ENCODE results near the gene LBX2.
"Not testable (repeated sequence)": the region's sequence is repeated elsewhere in the genome, so short reads cannot be mapped to it uniquely, and the experiment has no call there.

Gene LBX2

DNA sequence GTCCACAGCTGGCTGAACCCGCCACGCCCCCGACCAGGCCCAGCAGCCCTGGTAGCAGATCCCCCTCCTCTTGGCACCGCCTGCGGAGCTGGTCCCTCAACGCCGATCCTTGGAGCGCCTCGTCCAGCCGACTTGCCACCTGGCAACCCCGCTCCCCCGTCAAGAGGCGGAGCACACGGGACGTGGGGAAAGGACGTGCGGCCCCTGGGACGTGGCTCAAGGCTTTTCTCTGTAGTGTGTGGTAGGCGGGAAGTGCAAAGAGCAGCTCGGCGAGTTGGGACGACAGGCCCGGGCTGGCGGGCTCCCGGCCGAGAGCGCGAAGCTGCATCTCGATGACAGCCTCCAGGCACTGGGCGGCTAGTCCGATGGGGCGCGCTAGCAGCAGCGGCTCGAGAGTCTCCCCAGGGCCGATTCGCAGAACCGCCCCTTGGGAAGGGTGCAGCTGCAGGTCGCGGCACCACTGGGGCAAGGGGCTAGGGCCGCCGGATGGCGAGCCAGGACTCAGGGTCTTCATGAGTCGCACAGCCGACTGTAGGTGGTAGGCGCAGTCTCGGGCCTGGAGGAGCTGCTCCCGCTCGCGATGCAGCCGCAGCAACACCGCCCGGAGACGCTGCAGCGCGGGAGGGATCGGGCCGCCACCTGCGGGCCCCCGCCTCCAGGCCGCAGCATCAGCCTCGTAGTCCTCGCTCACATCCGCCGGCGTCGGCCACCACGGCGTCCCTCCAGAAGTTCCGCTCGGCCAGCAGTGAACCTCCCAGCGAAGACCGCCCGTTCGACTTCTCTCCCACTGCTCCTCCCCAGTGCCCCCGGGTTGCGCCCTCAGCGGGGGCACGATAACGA lies 17.2 kb downstream of the LBX2 start:
- no peak for DNase-seq

DNA sequence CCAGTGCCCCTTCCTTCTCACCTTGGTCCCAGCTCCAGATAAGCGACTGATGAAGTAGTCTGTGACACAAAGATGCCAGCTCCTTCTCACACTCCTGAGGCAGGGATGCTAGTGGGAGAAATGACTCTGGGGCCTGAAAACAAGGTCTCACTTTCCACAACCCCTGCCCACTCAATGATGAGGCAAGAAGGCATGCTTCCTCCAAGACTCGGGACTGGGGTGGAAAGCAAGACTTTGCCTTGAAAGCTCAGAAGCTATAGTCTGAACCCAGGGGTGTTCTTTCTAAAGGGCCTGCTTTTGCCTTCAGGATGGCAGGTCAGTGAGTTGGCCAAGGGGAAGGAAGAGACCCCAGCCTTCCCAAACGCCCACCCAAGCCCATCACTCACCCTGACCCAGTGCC lies 18.0 kb downstream of the LBX2 start:
- no peak for DNase-seq

DNA sequence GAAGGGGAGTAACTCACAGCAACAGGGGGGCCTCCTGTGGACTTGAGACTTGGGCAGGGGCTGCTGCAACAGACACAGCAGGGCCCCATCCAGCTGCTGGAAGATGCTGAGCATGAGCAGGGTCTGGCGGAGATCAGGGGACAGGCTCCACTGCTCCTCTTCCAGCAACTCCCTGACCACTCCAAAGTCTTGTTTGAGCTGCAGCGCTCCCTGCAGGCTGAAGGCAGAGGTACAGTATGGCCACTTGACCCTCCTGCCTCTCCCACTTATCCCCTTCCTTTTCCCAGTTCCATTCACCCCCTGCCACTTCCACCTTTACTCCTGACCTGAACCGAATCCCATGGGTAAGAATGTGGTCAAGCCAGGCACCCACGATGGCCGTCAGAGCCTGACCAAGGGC lies 24.5 kb downstream of the LBX2 start:
- DNase-seq: no peak

DNA sequence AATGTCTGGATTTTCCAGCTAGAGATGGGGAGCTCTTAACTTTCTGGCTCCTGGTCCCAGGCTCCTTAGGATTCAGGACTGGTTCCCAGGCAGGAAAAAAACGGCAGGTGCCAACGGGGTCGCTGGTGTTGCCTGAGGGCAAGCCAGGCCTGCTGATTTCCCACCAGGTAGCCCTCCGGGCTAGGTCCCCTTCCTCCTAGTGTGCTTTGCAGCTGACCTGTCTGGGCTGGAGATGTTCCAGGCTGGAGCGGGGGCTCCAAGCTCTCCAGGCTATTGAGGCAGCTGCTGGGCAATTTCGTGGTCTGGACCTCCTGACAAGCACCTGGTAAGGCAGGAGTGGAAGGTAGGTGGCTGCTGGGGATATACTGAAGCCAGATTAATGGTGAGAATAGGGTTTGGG lies 24.9 kb downstream of the LBX2 start:
- no peak for DNase-seq

DNA sequence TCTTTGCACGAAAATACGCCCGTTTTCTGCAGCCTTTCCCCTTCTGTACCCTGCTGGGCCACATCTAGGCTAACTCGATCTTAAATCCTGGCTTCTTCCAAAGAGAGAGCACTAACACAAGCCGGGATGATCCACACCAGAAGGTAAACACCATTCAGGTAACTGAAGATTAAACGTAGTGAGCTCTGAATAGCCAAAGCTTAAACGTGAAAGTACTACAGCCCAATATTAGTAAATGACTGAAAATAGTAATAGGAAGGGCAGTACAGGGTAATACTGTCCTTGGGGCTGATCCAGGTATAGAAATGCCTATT lies 26.5 kb downstream of the LBX2 start:
- DNase-seq: no peak

DNA sequence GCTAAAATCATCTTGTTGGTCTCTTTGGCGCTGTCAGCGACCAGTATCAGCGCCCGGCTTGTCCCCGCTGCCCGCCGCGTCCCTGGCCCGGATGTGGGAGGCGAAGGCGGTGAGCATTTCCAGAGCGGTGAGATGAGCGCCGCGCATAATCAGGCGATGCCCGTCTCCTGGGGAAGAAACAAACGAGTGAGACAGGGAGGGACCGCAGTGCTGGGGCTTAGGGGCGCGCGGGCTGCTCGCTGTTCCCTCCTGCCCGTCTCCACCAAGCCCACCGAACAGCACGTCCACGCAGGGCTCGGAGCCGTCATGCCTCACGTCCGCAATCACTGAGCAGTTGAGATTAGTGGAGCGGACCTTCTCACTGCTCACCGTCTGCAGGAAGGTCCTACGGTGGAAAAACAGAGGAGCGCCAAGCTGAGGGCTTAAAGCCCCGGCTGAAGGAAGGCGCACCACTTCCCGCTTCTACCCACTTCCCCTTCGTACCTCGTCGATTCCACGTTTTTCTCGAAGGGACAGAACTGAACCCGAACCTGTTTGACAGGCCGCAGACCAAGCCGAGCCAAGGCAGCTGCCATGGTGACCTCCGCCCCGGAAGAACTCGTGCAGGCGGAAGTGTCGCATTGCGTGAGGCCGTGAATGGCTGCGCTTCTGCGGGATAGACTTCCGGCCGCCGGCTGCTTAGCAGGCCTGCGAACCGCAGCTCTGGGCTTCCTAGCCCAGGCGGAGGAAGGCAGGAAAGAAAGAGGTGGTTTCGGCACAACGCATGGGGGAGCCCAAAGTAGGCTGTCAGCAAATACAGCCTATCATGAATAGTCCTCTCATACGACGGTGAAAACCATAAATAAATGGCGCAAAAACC lies 27.1 kb downstream of the LBX2 start, which contains the start of gene MRPL53:
TSS of gene MRPL53 (minus strand) at position 595 of the 859 bp plus-strand sequence. CDS start at position 575, 20 bp downstream.
- DNase-seq: peak; percentile 67

DNA sequence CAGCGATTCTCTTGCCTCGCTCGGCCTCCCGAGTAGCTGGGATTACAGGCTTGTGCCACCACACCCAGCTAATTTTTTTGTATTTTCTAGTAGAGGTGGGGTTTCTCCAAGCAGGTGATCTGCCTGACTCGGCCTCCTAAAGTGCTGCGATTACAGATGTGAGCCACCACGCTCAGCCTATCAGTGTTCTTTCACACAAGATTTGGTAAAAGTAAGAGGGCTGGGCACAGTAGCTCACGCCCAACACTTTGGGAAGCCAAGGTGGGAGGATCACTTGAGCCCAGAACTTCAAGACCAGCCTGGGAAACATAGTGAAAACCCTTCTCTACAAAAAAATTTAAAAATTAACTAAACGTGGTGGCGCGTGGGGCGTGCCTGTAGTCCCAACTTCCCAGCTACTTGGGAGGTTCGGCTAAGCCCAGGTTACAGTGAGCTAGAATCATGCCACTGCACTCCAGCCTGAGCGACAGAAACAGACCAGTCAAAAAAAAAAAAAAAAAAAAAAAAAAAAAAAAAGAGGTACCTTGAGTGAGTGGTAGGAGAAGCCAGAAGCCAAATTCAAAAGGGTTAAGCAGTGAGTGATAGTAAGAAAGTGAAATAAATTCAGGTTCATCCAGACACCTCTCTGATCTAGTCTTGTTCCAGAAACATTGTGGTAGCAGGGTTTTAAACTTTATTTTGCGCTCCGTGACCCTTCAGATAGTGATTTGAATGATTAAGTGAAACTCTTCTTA lies 27.9 kb downstream of the LBX2 start:
- no peak for DNase-seq

DNA sequence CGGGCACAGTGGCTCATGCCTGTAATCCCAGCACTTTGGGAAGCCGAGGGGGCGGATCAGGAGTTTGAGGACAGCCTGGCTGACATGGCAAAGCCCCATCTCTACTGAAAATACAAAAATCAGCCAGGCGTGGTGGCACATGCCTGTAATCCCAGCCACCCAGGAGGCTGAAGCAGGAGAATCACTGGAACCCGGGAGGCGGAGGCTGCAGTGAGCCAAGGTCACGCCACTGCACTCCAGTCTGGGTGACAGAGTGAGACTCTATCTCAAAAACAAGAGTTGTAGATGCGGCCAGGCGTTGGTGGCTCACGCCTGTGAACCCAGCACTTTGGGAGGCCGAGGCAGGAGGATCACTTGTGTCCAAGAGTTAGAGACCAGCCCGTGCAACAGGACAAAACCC lies 28.7 kb downstream of the LBX2 start:
- DNase-seq: not testable (repeated sequence)

DNA sequence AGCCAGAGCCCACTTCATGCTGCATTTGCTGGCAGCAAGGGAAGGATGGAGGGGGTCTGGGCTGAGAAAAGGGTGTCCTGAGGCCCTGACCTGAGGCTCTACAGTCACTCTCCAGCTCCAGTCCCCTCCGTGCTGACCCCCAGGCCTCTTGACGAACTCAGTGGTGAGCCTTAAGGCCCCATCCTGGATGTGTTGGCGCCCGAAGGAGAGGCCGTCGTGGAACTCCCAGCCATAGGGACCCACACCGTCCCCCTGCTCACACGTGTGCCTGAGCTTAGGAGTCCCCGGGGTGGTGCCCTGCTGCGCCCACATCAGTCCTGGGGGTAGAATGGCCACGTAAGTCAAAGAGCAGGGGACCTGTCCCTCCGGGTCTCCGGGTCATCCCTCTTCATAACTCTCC lies 35.0 kb downstream of the LBX2 start:
- DNase-seq: no peak

DNA sequence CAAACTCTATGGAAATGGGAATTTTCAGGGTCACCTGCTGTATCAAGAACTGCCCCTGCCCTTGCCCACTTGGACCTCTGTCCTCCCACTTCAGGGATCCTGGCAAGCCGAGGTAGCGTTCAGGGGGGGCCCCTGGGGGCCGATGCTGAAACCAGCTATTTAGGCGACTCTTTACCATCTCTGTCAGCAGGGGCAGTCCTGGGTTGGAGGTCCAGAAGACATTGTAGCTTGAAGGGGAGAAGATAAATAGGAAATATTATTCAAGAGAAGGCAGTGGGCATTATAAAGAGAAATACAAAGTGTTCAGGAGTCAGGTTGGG lies 36.7 kb downstream of the LBX2 start:
- no peak for DNase-seq

DNA sequence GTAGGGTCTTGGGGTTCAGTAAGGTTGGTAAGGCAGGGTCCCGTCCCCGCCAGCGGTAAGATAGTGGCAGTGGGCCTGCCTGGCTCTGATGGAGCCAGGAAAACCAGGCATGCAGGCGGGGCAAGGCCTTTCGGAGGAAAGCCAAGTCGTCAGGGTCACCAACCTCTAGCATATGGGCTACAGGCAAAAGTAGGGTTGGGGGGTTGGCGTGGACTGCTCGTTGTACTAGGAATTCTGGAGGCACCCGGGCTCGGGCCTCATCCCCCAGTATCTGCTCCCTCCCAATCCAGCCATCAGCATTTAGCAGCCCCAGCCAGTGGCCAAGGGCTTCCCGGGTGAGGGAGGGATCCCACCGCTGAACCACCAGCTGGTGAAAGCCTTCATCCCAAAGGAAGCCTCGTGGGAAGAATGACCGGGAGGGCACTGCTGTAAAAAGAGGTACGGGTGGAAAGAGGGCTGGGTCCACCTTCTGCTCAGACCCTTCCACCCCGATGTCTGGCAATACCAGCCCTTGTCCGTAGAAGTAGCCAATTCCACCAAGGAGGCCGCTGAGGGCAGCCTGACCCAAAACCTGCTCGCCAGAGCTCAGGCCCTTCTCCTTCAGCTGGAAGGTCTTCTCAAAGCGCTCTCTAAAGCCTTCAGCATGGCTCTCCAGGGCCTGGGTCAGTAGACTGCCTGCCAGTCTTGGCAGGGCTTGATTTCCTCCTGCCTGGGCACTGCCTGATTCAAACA lies 37.2 kb downstream of the LBX2 start:
- DNase-seq: no peak

DNA sequence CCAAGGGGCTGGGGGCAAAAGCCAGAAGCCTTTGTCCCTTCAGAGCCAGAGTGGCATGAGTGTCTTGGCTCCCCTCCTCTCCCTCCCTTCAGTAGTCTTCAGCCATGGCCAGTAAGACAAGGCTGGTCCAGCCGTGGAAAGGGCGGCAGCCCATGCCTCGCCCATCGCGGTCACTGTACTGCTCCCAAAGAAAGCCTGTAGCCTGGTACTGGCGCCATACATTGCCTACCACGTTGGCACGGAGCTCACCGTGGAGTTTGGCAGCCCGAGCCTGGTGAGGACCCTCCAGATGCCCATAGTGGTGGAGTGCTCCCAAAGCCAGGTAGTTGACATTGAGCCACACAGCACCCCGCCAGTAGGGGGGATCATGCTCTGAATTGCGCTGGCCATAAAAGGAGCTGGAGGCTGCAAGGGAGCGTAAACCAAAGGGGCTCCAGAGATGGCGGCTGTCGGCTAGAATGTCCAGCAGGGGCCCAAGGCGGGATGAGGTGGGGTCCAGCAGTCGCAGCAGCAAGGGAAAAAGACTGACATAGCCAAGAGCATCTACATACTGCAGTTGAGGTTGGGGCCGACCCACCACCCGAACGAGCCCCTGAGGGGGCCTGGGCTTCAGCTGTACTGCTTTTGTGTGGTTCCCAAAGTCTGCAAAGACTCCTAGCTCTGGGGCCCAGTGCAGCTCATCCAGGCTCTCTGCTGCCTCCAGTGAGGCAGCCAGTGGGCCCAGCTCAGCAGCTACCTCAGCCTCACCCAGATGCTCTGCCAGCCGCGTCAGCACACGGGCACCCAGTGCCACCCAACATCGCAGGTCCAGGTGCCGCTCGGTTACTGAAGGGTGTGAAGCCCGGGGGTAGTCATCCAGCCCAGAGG lies 38.0 kb downstream of the LBX2 start:
- no peak for DNase-seq

DNA sequence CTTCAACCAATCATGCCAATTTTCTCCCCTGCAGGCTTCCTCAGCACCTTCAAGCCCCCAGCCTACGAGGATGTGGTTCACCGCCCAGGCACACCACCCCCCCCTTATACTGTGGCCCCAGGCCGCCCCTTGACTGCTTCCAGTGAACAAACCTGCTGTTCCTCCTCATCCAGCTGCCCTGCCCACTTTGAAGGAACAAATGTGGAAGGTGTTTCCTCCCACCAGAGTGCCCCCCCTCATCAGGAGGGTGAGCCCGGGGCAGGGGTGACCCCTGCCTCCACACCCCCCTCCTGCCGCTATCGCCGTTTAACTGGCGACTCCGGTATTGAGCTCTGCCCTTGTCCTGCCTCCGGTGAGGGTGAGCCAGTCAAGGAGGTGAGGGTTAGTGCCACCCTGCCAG lies 39.2 kb downstream of the LBX2 start:
- not testable (repeated sequence) for DNase-seq

DNA sequence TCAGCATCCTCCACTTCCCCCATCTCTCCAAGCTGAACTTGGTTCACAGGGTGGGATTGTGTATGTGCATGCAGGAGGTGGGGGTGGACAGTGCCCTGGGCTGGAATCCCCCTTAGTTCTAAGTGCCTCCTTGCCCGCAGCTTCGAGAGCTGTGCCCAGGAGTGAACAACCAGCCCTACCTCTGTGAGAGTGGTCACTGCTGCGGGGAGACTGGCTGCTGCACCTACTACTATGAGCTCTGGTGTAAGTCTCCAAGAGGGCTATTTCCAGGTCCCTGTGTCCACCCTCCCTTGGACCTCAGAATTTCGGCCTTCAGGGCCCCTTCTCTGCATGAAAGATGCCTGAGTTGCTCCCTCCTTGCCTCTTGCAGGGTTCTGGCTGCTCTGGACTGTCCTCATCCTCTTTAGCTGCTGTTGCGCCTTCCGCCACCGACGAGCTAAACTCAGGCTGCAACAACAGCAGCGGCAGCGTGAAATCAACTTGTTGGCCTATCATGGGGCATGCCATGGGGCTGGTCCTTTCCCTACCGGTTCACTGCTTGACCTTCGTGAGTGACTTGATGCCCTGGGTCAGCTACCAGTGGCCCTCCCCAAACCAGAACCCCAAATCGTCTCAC lies 39.8 kb downstream of the LBX2 start:
- DNase-seq: not testable (repeated sequence)

DNA sequence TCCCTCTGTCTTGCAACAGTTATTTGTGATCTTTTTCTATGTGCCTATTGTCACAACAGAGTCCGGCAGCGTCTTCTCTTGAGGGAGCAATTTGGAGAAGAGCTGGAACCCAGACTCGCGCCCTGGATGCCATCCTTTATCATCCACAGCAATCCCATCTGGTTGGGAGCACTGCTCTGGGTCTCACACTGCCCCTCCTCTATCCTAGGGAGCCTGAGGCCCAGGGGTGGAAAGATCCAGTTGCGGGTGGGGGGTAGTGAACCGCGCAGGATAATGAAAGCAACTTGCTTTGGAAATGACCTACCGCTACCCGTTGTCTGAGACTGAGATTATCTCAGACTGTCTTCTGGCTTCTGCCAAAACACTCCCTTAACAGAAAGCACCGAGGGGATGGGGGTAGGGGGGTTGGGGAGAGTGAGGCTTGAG lies 40.5 kb downstream of the LBX2 start:
- DNase-seq: no peak

DNA sequence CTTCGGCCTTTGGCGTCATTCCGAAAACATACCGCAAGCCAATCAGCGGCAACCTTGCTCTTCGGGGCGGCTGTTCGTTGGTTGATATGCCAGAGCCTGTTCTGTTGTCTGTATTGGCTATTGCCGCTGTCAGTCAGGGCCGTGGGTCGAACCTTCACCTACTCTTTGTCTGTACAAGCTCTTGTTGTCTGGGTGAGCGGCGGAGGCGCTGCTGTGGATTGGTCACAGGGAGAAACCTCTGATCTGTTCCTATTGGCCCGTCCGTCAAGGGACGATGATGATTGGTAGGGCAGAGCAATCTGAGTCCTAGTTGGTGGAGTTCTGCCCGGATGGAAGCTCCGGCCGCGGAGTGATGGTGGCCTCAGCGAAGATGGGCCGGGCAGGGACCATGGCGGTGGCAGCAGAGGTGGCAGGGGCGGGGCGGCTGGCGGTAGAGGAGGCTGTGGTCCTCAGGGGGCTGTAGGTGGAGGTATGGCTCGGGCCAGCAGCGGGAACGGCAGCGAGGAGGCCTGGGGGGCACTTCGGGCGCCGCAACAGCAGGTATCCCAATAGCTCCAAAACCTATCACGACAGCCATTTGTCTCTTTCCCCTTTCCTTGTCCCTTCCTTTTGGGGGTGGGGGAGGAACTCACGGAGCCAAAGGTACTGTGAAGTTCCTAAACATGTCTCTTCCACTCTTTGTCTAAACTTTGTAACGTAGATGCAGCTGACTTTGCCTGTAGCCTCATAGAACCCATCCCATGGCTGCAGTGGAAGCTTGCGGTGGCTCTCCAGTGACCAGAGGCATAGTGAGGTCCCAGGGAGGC lies 41.1 kb downstream of the LBX2 start, which contains the start of gene WBP1:
TSS of gene WBP1 (plus strand) at position 307 of the 806 bp plus-strand sequence. CDS start at position 472, 165 bp downstream.
- peak; percentile 100 for DNase-seq

DNA sequence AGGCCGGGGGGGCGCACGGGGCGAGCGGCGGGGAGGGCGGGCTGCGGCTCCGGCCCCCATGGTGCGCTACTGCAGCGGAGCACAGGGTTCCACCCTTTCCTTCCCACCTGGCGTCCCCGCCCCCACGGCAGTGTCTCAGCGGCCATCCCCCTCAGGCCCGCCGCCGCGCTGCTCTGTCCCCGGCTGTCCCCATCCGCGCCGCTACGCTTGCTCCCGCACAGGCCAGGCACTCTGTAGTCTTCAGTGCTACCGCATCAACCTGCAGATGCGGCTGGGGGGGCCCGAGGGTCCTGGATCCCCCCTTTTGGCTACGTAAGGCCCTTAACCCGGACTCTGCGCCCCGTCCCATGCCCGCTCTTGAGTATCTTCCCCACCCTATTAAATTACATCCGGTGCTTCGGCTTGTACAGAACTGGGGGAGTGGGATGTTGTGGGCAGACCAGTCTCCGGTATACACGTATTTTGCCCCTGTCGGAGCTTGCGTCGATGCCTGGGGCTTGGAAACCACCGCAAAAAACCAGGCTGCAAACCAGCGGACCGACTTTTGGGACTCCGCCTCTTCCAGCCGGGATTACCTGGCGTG lies 41.8 kb downstream of the LBX2 start:
- DNase-seq: no peak

DNA sequence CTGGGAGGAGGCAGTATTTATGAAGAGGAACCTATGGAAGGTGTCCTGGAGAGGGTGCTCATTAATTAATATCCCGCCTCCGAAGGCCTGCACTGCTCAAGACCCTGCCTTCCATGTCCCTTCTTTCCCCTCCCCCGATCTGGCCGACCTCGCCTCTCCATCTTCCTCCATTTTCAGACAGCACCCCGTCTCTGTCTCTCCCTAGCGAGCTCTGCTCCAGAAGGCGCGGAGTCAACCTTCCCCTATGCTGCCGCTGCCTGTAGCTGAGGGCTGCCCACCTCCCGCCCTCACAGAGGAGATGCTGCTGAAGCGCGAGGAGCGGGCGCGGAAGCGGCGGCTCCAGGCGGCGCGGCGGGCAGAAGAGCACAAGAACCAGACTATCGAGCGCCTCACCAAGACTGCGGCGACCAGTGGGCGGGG lies 42.3 kb downstream of the LBX2 start:
- DNase-seq: peak; percentile 41

DNA sequence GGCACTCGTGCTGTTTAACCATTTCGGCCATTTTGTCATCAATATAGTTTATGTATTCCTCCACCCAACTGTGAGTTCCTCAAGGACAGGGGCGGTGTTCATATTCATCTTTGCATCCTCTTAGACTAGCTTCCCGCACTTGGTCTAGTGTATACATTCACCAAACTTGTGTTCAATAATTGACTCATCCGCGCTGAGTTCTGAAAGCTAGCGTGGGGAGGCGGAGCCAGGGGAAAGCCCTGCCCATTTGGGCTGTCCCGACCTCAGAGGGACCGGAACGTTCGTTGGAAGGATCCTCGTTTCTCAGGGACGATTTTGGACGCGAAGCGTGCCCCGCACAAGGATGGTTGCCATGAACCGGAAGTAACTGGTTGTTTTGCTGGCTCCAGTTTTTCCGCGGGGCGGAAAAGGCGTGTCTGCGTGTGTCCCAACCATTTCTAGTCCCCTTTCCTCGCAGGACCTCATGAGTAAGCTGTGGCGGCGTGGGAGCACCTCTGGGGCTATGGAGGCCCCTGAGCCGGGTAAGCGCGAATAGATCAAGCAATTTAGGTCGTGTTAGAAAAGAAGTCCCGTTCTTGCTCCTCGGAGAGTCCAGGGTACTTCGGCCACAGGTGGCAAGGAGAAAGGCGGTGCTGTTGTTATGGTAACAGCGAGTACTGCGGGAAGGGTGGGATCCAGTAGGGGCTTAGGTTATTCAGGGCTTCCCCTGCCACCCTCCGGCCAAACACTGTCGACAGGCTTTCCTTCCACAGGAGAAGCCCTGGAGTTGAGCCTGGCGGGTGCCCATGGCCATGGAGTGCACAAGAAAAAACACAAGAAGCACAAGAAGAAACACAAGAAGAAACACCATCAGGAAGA lies 44.5 kb downstream of the LBX2 start, which contains the start of gene INO80B:
TSS of gene INO80B (plus strand) at position 434 of the 858 bp plus-strand sequence. CDS start at position 464, 30 bp downstream.
- DNase-seq: peak; percentile 96

Data from NCI-H1417 treated with DMSO at 0.1 percent for 48 hours (cell line).